Breast epithelium (tissue), 4 donors: ENCODE measurements around the gene INIP. TPM values are rescaled to one million over a fixed set of nuclear protein-coding genes. Genes with fewer than 3 reads are reported as not detected.
"Not testable (repeated sequence)": the region's sequence is repeated elsewhere in the genome, so short reads cannot be mapped to it uniquely, and the experiment has no call there.

ENCODE experiments used
- DNase-seq, 2 donors: peaks; one replicate each; pipeline ENCODE4 v3.0.0-alpha.2; 2019; ENCODE audit warnings: low spot score in 2 of 2
- H3K27ac ChIP-seq, 2 donors: fragments of 200-600 bp; sonication (generic) in 1 of 2; one replicate each; pipeline ENCODE4 v1.5.1; 2016 to 2019; ENCODE audit warnings: mild to moderate bottlenecking in 1 of 2
- H3K27me3 ChIP-seq, 2 donors: fragments of 200-600 bp; sonication (generic) in 1 of 2; one replicate each; pipeline versions ENCODE4 v1.5.1 to v1.6.0; 2017 to 2019; ENCODE audit warnings: control low read depth in 1 of 2, mild to moderate bottlenecking in 1 of 2
- H3K36me3 ChIP-seq: fragments of 200-600 bp; one replicate; pipeline ENCODE4 v1.5.1; 2019
- H3K4me1 ChIP-seq, 2 donors: fragments of 200-600 bp; sonication (generic); one replicate each; pipeline ENCODE4 v1.5.1; 2016 to 2019; ENCODE audit warnings: control low read depth in 1 of 2
- H3K4me3 ChIP-seq, 3 donors: fragments of 200-600 bp; sonication (generic); 1 replicate in 2 of 3; 2 replicates in 1 of 3; pipeline ENCODE4 v1.5.1; 2016 to 2019; ENCODE audit warnings: mild to moderate bottlenecking in 3 of 3, moderate library complexity in 2 of 3
- H3K9me3 ChIP-seq, 2 donors: fragments of 200-600 bp; sonication (generic) in 1 of 2; one replicate each; pipeline ENCODE4 v1.5.1; 2016 to 2019; ENCODE audit warnings: control low read depth in 1 of 2
- POLR2A ChIP-seq: fragments of 450-650 bp; IDR thresholded peaks from one replicate; pipeline ENCODE4 v1.6.1; 2016; ENCODE audit warnings: antibody characterized with exemption, mild to moderate bottlenecking, moderate library complexity
- POLR2AphosphoS5 ChIP-seq, 3 donors: sonication (generic); formaldehyde crosslinking; IDR thresholded peaks; one replicate each; pipeline ENCODE4 v1.6.1; 2017; ENCODE audit warnings: antibody characterized with exemption in 3 of 3
- intact Hi-C: fragments of 100-400 bp; cut with DNase I; formaldehyde crosslinking; loops from one replicate; pipeline ENCODE4 v1.15.1; 2023; ENCODE audit warnings: low total_unique reads
- total RNA-seq, 3 donors: library from RNA; depleted of rRNA; stranded (reverse); fragments of >200 nt; gene quantifications; one replicate each; pipeline ENCODE4 v1.1.0, GENCODE V29; 2016
- TF ChIP-seq, protein P1 (sequence below), 3 donors: fragments of 450-650 bp; IDR thresholded peaks; one replicate each; pipeline ENCODE4 v1.5.1; 2016 to 2017; ENCODE audit warnings: antibody characterized with exemption in 3 of 3, mild to moderate bottlenecking in 3 of 3, moderate library complexity in 3 of 3

The INIP gene
- total RNA-seq, 3 donors from 2014 or later, result 21.0 to 25.6 (median 21.9) TPM

GRCh38 chr9:112728401-112728800 is 10.5 kb upstream of the INIP start:
- TF ChIP-seq POLR2A, result no peak
- no peaks in the 10 kb centered on the region for H3K4me1 ChIP-seq
- H3K4me3 ChIP-seq, result no peak overlapping the region
- no peaks in the 10 kb centered on the region for H3K9me3 ChIP-seq
- intact Hi-C loops, result no loop called here
- no peaks in the 10 kb centered on the region for H3K27me3 ChIP-seq
- no peaks in the 10 kb centered on the region for H3K36me3 ChIP-seq
- H3K27ac ChIP-seq, result no peak overlapping the region
- DNase-seq, result no peak

- no peaks in the 10 kb centered on the region for H3K9me3 ChIP-seq
Measured at GRCh38 chr9:112726428-112726827, 8.5 kb upstream of the INIP start.

DNA sequence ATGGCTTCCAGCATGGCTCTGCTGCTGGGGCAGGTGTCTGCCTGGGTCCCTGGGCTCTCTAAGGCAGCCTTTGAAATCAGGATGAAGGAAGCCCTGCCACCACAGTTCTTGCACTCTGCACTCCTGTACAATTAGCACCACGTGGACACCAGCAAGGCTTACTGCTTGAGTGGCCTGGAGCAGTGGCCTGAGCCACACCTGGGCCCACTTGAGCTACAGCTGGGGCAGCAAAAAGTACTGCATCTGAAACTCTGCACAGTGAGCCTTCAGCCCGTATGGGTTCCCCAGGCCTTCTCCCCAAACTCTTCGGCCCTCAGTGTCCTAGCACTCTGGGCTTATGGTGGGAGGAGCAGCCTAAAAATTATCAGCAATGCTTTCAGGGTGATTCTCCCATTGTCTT is 8.0 kb upstream of the INIP start:
- Histone ChIP-seq H3K27ac (no peak overlapping the region), H3K4me1 (no peaks in the 10 kb centered on the region), H3K4me3 (no peak overlapping the region), H3K9me3 (no peaks in the 10 kb centered on the region), H3K27me3 (no peaks in the 10 kb centered on the region), H3K36me3 (no peaks in the 10 kb centered on the region)
- intact Hi-C loops, result no loop called here
- DNase-seq, result no peak
- TF ChIP-seq POLR2AphosphoS5 (IDR thresholded peaks at IDR 0.05) (no peak), POLR2A (no peak)
- TF ChIP-seq, protein P1, sequence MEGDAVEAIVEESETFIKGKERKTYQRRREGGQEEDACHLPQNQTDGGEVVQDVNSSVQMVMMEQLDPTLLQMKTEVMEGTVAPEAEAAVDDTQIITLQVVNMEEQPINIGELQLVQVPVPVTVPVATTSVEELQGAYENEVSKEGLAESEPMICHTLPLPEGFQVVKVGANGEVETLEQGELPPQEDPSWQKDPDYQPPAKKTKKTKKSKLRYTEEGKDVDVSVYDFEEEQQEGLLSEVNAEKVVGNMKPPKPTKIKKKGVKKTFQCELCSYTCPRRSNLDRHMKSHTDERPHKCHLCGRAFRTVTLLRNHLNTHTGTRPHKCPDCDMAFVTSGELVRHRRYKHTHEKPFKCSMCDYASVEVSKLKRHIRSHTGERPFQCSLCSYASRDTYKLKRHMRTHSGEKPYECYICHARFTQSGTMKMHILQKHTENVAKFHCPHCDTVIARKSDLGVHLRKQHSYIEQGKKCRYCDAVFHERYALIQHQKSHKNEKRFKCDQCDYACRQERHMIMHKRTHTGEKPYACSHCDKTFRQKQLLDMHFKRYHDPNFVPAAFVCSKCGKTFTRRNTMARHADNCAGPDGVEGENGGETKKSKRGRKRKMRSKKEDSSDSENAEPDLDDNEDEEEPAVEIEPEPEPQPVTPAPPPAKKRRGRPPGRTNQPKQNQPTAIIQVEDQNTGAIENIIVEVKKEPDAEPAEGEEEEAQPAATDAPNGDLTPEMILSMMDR (IDR thresholded peaks at IDR 0.05), result no peak

More at GRCh38 chr9:112726428-112726827, 8.5 kb upstream of the INIP start:
- TF ChIP-seq, protein P1 (IDR thresholded peaks at IDR 0.05), result no peak
- no peak for TF ChIP-seq POLR2AphosphoS5 (IDR thresholded peaks at IDR 0.05)
- no peak for TF ChIP-seq POLR2A
- DNase-seq, result no peak
- no peak overlapping the region for H3K27ac ChIP-seq
- H3K4me3 ChIP-seq, result no peak overlapping the region
- no peaks in the 10 kb centered on the region for H3K27me3 ChIP-seq
- H3K4me1 ChIP-seq, result no peaks in the 10 kb centered on the region
- intact Hi-C loops, result no loop called here
- H3K36me3 ChIP-seq, result no peaks in the 10 kb centered on the region

DNA sequence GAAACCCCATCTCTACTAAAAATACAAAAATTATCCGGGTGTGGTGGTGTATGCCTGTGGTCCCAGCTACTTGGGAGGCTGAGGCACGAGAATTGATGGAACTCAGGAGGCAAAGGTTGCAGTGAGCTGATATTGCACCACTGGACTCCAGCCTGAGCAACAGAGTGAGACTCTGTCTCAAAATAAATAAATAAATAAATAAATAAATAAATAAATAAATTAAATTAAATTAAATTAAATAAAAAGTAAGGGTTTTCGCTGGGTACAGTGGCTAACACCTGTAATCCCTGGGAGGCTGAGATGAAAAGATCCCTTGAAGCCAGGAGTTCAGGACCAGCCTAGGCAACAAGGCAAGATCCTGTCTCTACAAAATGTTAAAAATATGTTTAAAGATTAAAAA is 4.8 kb upstream of the INIP start:
- H3K4me3 ChIP-seq, H3K27ac ChIP-seq, H3K36me3 ChIP-seq, H3K4me1 ChIP-seq, H3K9me3 ChIP-seq, DNase-seq, H3K27me3 ChIP-seq, intact Hi-C loops: not testable (repeated sequence)

DNA sequence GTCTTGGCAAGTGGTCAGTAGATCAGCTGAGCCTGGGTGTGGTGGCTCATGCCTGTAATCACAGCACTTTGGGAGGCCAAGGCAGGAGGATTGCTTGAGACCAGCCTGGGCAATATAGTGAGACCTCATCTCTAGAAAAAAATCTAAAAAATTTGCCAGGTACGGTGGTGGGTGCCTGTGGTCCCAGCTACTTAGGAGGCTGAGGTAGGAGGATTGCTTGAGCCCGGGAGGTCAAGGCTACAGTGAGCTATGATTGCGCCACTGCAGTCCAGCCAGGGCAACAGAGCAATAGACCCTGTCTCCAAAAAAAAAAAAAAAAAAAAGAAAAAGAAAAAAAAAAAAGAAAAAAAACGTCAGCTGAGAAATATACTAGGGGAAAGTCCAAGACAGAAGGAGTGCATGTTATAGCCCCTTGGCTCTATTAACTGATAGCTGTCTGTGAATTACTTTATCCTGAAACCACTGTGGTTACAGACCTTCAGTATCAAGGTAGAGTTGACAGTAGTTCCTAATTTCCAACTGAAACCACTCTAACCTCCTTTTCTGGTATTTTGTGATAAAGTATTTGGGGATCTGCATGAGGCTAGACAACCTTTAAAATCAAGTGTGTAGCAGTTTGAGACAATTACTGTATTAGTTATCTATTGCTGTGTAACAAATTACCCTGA is 2.3 kb upstream of the INIP start:
- Histone ChIP-seq H3K27ac (no peak overlapping the region), H3K27me3 (no peaks in the 10 kb centered on the region), H3K4me1 (peaks cover 0 to 6% of the 10 kb centered on the region in 2 donors), H3K4me3 (no peak overlapping the region), H3K36me3 (no peaks in the 10 kb centered on the region), H3K9me3 (no peaks in the 10 kb centered on the region)
- no peak for DNase-seq
- TF ChIP-seq, protein P1 (IDR thresholded peaks at IDR 0.05), result no peak
- TF ChIP-seq POLR2A (no peak), POLR2AphosphoS5 (IDR thresholded peaks at IDR 0.05) (no peak)
- intact Hi-C loops, result no loop called here

GRCh38 chr9:112719696-112720095 is 1.8 kb upstream of the INIP start:
- peaks cover 0 to 6% of the 10 kb centered on the region in 2 donors for H3K4me1 ChIP-seq
- H3K4me3 ChIP-seq, result no peak overlapping the region
- TF ChIP-seq POLR2A (no peak), POLR2AphosphoS5 (IDR thresholded peaks at IDR 0.05) (no peak)
- TF ChIP-seq, protein P1 (IDR thresholded peaks at IDR 0.05), result no peak
- no peak for DNase-seq
- H3K36me3 ChIP-seq, result no peaks in the 10 kb centered on the region
- H3K27ac ChIP-seq, result no peak overlapping the region
- H3K9me3 ChIP-seq, result no peaks in the 10 kb centered on the region
- H3K27me3 ChIP-seq, result no peaks in the 10 kb centered on the region
- intact Hi-C loops, result no loop called here
